Measurements from ENCODE around the gene DEXI.

Gene DEXI

GRCh38 chr16:10936272-10936984 lies 5.8 kb downstream of the DEXI start:
- no peak for TF ChIP-seq TOX (CRISPR knock-in tag; IDR thresholded peaks at IDR 0.05; ENCODE audit: borderline replicate concordance)
- no peak for TF ChIP-seq PPARA (CRISPR knock-in tag; IDR thresholded peaks at IDR 0.05; ENCODE audit: borderline replicate concordance)
- TF ChIP-seq PATZ1 (CRISPR knock-in tag; IDR thresholded peaks at IDR 0.05; ENCODE audit: borderline replicate concordance): no peak
- TF ChIP-seq ZNF565 (CRISPR knock-in tag; conservative IDR thresholded peaks at IDR 0.05; ENCODE audit: low read depth): no peak
- TF ChIP-seq RARB (CRISPR knock-in tag; IDR thresholded peaks at IDR 0.05): no peak
- TF ChIP-seq TCF4 (CRISPR knock-in tag; IDR thresholded peaks at IDR 0.05; ENCODE audit: borderline replicate concordance): no peak
- no peak for TF ChIP-seq GLIS3 (CRISPR knock-in tag; IDR thresholded peaks at IDR 0.05)
- TF ChIP-seq BACH2 (CRISPR knock-in tag; IDR thresholded peaks at IDR 0.05; ENCODE audit: borderline replicate concordance): no peak
- TF ChIP-seq ZFP30 (CRISPR knock-in tag; IDR thresholded peaks at IDR 0.05): no peak
- no peak for TF ChIP-seq POU6F1 (CRISPR knock-in tag; IDR thresholded peaks at IDR 0.05; ENCODE audit: borderline replicate concordance, low read depth)
- TF ChIP-seq ESRRG (CRISPR knock-in tag; IDR thresholded peaks at IDR 0.05): no peak
- no peak for TF ChIP-seq ZNF8 (CRISPR knock-in tag; IDR thresholded peaks at IDR 0.05)
- no peak for TF ChIP-seq OSR1 (CRISPR knock-in tag; IDR thresholded peaks at IDR 0.05)
- no peak for ATAC-seq

- no peak for ATAC-seq
- TF ChIP-seq TSHZ2 (CRISPR knock-in tag; IDR thresholded peaks at IDR 0.05): 0 out of 2 replicates have a peak, but pooled peaks have one; percentile 29
- no peak for TF ChIP-seq CSRNP3 (CRISPR knock-in tag; IDR thresholded peaks at IDR 0.05)
- TF ChIP-seq ZNF70 (CRISPR knock-in tag; IDR thresholded peaks at IDR 0.05): no peak
- TF ChIP-seq PATZ1 (CRISPR knock-in tag; IDR thresholded peaks at IDR 0.05; ENCODE audit: borderline replicate concordance): no peak
- TF ChIP-seq ZNF565 (CRISPR knock-in tag; conservative IDR thresholded peaks at IDR 0.05; ENCODE audit: low read depth): no peak
- no peak for TF ChIP-seq ZFP3 (CRISPR knock-in tag; IDR thresholded peaks at IDR 0.05)
These were observed 6.9 kb downstream of the DEXI start for GRCh38 chr16:10935226-10935915.

GRCh38 chr16:10934325-10935107 lies 7.8 kb downstream of the DEXI start:
- no peak for ATAC-seq
- TF ChIP-seq PATZ1 (CRISPR knock-in tag; IDR thresholded peaks at IDR 0.05; ENCODE audit: borderline replicate concordance): no peak
- TF ChIP-seq ZNF8 (CRISPR knock-in tag; IDR thresholded peaks at IDR 0.05): no peak
- no peak for TF ChIP-seq BACH2 (CRISPR knock-in tag; IDR thresholded peaks at IDR 0.05; ENCODE audit: borderline replicate concordance)
- no peak for TF ChIP-seq TOX (CRISPR knock-in tag; IDR thresholded peaks at IDR 0.05; ENCODE audit: borderline replicate concordance)

All from SK-N-SH treated with all-trans-retinoic acid at 6 μM for 48 hours (cell line).